ENCODE measurements around the gene TMPRSS9. TPM values are rescaled to one million over a fixed set of nuclear protein-coding genes. Genes with fewer than 3 reads are reported as not detected.
"Not testable (repeated sequence)": the region's sequence is repeated elsewhere in the genome, so short reads cannot be mapped to it uniquely, and the experiment has no call there.

Gene TMPRSS9
- total RNA-seq, 3 donors from 2014 or later: 0.17 to 0.41 TPM; not detected in 1

GRCh38 chr19:2345794-2346663 is 14.0 kb upstream of the TMPRSS9 start:
- intact Hi-C loops (cut with DNase I, micrococcal nuclease): no loop called here
- Histone ChIP-seq H3K9me3 (no peaks in the 10 kb centered on the region), H3K4me3 (no peak overlapping the region), H3K36me3 (ENCODE audit: low read depth) (no peaks in the 10 kb centered on the region), H3K4me1 (ENCODE audit: low read depth) (peaks cover 15% of the 10 kb centered on the region)
- ATAC-seq: peak; percentile 98
- peak; percentile 87 to 93 (median 90) for DNase-seq
- no peak for TF ChIP-seq CTCF (IDR thresholded peaks at IDR 0.05)

- ATAC-seq; H3K4me1 ChIP-seq (ENCODE audit: low read depth); H3K36me3 ChIP-seq (ENCODE audit: low read depth); DNase-seq; H3K4me3 ChIP-seq; H3K9me3 ChIP-seq; intact Hi-C loops (cut with DNase I, micrococcal nuclease): not testable (repeated sequence)
Observed at GRCh38 chr19:2349818-2350217, 10.2 kb upstream of the TMPRSS9 start.

- DNase-seq (peak in 1 of 3 donors; percentile 35), ATAC-seq (no peak)
- TF ChIP-seq CTCF (IDR thresholded peaks at IDR 0.05): no peak
- intact Hi-C loops (cut with DNase I, micrococcal nuclease): no loop called here
- no peak overlapping the region for H3K4me3 ChIP-seq
- no peaks in the 10 kb centered on the region for H3K36me3 ChIP-seq (ENCODE audit: low read depth)
- peaks cover 3% of the 10 kb centered on the region for H3K4me1 ChIP-seq (ENCODE audit: low read depth)
- no peaks in the 10 kb centered on the region for H3K9me3 ChIP-seq
Observed at GRCh38 chr19:2350656-2351055, 9.4 kb upstream of the TMPRSS9 start.

- no peaks in the 10 kb centered on the region for H3K4me1 ChIP-seq (ENCODE audit: low read depth)
- no peaks in the 10 kb centered on the region for H3K36me3 ChIP-seq (ENCODE audit: low read depth)
- no peak for TF ChIP-seq CTCF (IDR thresholded peaks at IDR 0.05)
- DNase-seq (peak in 1 of 3 donors; percentile 47), ATAC-seq (no peak)
- H3K4me3 ChIP-seq: no peak overlapping the region
- no peaks in the 10 kb centered on the region for H3K9me3 ChIP-seq
- intact Hi-C loops (cut with DNase I, micrococcal nuclease): no loop called here
Observed at GRCh38 chr19:2351591-2351990, 8.5 kb upstream of the TMPRSS9 start.

GRCh38 chr19:2352121-2352520 is 7.9 kb upstream of the TMPRSS9 start:
- TF ChIP-seq CTCF (IDR thresholded peaks at IDR 0.05): no peak
- no peak overlapping the region for H3K4me3 ChIP-seq
- H3K9me3 ChIP-seq: no peaks in the 10 kb centered on the region
- no peaks in the 10 kb centered on the region for H3K4me1 ChIP-seq (ENCODE audit: low read depth)
- ATAC-seq (no peak), DNase-seq (no peak)
- intact Hi-C loops (cut with DNase I, micrococcal nuclease): no loop called here
- H3K36me3 ChIP-seq (ENCODE audit: low read depth): no peaks in the 10 kb centered on the region

- ATAC-seq (peak; percentile 43), DNase-seq (peak in 2 of 3 donors; percentile 43 to 51)
- no peak for TF ChIP-seq CTCF (IDR thresholded peaks at IDR 0.05)
Observed at GRCh38 chr19:2353159-2353886, 6.7 kb upstream of the TMPRSS9 start.

More at GRCh38 chr19:2353159-2353886, 6.7 kb upstream of the TMPRSS9 start:
- Histone ChIP-seq H3K4me1 (ENCODE audit: low read depth) (no peaks in the 10 kb centered on the region), H3K9me3 (no peaks in the 10 kb centered on the region), H3K36me3 (ENCODE audit: low read depth) (no peaks in the 10 kb centered on the region), H3K4me3 (no peak overlapping the region)
- intact Hi-C loops (cut with DNase I, micrococcal nuclease): no loop called here

Measured in mucosa of descending colon (tissue), 3 donors.